NCI-H146 treated with DMSO at 0.1 percent for 48 hours (cell line): Measurements from ENCODE around the gene ARHGEF17.

ENCODE experiments used
- DNase-seq: peaks from one replicate; lab custom pipeline; 2025; ENCODE audit not compliant: unreplicated experiment; lab: John Stamatoyannopoulos, UW

ARHGEF17 gene

DNA sequence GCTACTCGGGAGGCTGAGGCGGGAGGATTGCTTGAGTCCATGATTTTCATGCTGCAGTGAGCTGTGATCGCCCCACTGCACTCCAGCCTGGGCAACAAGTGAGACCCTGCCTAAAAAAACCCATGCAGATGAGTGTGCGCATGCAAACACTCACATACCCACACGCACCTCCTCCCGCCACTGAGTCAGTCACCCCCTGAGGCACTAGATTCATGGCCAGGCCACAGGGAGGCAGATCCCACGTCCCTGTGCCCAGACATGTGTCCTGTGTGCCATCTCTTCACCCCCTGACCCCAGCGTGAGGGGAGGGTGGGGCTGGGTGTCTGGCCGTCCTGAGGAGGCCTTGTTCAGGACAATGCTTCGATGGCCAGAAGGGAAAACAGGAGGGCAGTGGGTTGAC lies 83.6 kb downstream of the ARHGEF17 start:
- DNase-seq, result no peak

DNA sequence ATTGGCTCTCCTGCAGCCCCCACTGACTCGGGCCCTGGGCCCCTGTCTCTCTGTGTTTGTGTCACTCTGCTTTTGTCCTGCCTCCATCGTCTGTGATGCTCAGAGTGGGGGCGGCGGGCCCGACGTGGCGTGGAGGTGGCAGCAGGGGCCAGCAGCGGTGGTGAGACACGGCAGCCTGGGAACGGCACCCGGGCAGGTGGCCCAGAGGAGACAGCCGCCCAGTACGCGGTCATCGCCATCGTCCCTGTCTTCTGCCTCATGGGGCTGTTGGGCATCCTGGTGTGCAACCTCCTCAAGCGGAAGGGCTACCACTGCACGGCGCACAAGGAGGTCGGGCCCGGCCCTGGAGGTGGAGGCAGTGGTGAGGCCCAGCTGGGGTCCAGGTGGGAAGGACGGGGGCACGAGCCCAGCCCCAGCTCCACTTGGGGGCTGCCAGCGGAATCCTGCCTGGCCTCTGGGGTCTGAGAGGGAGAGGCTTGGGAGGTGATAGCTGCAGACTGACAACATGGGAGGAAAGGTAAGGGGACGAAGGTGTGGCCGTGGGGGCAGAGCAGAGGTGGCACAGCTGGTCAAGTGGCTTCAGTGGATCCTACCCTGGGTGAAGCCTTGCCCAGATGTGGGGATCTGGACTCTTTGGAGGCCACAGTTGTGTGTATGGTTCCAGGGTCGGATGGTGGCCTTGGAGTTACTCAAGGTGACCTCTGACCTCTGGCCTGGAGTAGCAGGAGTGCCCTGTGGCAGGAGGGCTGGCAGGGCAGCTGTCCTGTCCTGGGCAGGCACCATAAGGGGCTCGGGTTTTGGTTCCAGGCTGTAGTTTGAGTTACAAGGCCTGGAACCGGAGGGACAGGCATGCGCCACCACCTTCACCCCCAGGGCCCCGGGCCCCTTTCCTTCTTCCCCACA lies 84.3 kb downstream of the ARHGEF17 start:
- DNase-seq, result no peak

DNA sequence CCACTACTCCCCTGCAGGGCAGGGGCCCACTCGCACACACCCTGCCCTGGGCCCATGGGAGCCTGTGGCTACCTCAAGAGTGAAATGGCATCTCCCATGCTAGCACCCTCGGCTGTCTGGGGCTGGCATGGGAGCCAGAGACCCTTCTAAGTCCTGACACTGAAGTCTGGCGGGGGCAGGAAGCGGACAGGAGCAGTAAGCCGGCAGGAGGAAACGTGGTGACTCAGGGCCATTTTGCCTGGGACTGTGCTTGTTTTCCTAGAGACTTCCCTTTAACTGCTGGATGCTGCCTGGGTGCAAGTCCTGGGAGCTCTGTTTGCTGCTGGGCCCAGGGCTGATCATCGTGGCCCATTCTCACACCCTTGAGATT lies 84.9 kb downstream of the ARHGEF17 start:
- DNase-seq, result no peak

DNA sequence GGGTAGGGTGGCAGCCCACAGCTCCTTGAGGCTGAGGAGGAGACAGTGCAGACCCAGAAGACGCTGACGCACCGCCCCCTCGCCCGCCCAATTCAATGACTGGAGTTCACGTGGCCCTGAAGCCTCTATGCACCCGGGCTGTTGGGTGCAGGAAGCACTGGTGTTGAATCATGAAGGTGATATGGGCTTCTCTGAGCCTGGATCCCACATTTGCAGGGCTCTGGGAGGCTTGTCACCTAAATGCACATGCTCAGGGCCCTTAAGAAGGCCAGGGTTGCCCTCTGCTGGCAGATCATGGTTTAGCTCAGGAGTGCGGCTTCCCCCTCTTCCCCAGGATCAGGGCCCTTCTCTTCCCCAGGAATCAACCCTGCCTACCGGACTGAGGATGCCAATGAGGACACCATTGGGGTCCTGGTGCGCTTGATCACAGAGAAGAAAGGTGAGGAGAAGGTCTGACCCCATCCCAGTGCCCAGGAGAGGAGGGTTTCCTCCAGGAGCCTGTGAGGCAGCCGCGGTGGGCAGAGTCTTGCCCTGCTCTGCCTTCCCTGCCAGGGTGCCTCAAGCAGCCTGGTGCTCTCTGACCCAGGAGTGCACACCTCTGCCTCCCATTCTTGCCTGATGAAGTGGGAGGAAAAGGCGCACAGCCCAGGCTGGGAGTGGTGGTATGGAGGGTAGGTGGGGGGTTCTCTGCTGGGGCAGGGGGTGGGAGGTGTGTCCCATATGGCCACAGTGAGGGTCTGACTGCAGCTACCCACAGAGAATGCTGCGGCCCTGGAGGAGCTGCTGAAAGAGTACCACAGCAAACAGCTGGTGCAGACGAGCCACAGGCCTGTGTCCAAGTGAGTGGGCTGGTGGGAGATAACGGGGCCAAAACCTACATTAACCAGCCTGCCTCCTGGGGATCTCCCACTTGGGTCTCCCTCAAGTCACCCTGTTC lies 85.7 kb downstream of the ARHGEF17 start:
- peak; percentile 37 for DNase-seq

DNA sequence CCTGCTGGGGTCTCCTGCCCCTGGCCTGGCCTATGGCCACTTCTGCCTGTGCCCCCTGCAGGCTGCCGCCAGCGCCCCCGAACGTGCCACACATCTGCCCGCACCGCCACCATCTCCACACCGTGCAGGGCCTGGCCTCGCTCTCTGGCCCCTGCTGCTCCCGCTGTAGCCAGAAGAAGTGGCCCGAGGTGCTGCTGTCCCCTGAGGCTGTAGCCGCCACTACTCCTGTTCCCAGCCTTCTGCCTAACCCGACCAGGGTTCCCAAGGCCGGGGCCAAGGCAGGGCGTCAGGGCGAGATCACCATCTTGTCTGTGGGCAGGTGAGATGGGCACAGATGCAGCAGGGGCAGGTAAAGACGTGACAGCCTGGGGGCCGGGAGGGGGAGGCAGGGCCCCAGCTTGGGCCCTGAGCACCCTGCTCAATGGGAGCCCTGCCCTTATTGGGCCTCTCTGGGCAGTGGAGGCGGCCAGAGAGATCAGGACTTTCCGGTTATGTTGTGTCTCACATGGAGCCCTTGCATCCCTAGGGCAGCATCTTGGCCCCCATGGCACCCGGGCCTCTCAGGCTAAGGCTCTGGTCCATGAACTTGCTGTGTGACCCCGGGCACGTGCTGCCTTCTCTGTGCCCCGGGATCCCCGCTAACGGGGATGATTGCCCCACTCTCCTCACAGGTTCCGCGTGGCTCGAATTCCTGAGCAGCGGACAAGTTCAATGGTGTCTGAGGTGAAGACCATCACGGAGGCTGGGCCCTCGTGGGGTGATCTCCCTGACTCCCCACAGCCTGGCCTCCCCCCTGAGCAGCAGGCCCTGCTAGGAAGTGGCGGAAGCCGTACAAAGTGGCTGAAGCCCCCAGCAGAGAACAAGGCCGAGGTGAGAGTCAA lies 86.6 kb downstream of the ARHGEF17 start:
- DNase-seq, result no peak

DNA sequence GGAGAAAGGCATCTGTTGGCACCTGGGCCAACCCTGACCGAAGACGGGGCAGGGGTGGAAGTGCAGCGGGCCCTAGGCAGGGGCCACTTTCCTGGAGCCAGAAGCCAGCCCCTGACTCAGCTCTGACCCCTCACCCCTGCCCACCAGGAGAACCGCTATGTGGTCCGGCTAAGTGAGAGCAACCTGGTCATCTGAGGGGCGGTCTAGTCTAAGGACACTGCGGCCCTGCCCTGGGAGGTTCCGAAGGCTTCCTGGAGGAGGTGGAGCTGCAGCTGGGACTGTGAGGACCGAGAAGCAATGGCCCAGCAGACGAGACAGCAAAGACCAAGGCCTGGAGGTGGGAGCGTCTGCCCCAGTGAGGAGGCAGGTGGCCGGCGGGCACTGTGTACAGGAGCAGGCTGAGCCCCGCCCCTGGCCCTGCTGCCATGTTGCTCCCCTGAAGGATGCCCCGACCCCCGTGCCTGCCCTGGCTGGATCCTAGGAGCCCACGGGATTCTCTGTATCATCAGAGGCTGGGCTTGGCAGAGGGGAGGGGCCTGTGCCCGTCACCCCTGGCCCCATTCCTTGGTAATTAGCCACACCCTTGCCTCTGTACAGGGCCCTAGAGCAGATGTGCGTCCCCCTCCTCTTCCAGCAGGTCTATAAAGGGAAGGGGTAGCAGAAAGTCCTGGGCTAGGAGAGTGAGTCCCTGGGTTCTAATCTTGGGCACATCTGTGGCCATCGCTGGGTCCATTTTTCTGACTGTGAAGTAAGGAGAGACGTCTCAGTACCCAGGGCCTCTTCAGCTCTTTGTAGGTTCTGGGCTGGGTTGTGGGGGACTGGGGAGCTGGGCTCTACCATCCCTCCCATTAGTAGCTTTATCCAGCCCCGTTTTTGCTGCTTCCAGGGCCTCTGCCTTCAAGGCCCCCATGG lies 87.5 kb downstream of the ARHGEF17 start:
- DNase-seq, result no peak

DNA sequence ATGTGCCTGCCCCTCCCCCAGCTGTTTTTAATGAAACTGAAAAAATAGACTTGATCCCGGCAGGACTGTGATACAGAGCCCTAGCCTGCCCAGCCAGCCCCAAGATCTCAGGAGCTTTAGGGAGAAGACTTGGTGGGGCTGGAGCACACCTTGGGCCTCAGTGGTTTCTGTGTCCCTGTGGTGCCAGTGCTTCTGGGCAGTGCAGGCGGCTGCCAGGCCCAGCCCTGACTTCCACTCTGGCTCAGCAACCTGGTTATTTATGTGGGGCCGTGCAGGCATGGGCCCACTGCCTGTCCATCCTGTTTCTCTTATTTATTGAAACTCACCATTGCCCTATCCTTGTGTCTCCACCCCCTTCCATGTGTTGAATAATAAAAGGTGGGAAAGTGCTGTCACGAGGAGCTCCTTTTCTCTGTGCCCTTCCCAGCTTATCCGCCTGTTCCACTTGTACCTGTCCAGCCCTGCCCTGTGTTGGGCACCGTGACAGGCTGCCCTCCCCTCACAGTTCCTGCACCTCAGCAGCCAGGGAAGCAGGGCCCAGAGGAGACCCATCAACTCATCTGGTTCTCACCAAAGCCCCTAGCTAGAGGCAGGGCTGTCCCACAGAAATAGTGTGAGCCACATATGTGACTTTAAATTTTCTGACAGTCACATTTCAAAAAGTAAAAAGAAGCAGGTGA lies 88.3 kb downstream of the ARHGEF17 start:
- DNase-seq, result no peak

DNA sequence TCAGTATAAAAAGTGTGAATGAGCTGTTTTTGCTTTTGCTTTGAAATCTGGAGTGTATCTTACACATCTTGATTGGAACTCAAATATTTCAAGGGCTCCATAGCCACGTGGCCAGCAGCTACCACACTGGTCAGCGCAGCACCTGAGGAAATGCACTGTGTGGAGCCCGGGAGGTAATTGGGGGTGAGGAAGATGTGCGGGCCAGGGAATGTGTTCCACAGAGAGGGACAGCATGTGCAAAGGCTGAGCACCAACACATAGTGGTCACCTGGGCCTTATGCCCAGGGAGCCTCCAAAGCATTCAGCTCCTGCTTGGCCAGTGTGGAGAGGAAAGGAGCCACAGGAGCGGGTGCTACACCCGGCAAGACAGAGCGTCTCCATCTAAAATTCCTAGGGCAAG lies 88.9 kb downstream of the ARHGEF17 start:
- no peak for DNase-seq

DNA sequence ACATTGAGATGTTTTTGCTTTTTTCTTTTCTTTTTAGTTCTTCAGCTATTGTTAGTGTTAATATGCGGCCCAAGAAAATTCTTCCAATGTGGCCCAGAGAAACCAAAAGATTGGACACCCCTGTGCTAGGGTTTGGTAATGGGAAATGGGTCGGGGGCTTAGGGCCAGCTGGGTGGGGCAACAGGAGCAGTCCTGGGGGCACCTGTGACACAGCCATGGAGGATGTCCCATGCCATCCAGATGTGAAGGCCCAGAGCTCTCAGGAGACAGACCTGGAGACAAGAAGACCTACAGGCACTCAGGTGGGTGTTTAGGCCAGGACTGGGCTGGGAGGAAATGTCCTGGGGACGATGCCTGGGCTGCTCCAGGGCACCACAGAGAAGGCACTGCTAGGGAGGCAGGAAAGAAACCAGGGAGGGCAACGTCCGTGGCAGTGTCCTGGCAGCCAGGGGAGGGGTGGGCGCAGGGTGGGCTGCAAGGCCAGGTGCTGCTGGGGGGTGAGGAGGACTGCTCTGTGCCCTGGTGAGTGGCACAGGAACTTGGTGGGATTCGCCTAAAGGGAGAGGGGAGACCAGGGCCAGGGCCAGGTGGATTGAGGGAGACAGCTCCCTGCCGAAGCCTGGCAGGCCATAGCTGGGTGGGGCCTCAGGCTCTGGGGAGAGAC lies 89.5 kb downstream of the ARHGEF17 start:
- no peak for DNase-seq

DNA sequence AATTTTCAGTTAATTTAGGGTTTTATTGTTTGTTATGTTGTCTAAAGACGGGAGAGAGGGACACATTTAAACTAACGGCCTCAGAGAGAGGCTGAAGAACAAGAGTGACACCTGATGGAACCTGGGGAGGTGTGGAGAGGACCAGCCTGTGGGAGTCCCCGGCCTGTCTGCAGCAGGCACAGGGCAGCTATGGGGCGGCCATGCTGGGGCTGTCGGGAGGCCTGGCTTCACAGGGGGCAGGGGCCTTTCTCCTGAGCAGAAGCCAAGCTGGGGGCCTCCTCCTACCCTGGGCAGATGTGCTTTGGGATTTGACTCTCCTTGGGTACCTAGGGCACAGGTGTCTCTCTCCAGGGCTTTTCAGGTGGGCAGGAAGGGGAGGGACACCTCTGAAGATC lies 90.1 kb downstream of the ARHGEF17 start:
- no peak for DNase-seq

DNA sequence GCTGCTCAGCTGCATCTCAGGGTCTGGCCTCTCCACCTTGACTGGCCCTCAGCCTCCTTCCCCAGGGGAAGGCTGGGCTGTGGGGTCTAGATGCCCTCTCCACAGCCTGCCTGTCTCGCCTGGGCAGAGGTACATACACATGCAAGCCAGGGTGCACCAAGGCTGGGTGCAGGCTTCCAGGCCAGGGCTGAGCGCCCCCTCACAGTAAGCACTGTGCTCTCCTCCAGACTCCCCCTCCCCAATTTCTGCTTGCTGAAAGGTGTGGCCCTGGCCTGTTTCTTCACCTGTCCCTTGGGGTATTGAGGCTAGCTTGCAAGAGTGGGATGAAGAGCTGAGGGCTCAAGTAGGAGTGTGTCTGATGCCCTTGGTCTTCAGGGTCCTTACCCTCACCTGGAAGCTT lies 90.6 kb downstream of the ARHGEF17 start:
- no peak for DNase-seq

DNA sequence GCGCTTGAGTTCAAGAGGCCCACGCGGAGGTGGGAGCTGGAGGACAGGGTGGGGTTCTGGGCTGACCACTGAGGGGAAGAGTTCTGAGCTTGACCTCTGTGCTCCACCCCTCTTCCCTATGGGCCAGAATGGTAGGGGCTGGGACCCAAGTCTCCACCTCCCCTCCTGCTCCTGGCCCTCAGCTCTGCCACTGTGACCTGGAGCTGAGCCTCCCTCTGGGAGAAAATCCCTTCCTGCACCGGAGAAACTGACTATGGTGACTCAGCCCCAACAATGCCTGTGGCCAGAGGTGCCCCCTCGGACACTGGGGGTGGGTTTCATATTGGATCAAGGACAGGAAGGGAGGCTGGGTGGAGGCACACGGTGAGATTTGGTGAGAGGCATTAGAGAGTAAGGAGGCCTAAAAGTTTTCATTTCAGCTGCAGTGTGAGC lies 91.1 kb downstream of the ARHGEF17 start:
- no peak for DNase-seq

DNA sequence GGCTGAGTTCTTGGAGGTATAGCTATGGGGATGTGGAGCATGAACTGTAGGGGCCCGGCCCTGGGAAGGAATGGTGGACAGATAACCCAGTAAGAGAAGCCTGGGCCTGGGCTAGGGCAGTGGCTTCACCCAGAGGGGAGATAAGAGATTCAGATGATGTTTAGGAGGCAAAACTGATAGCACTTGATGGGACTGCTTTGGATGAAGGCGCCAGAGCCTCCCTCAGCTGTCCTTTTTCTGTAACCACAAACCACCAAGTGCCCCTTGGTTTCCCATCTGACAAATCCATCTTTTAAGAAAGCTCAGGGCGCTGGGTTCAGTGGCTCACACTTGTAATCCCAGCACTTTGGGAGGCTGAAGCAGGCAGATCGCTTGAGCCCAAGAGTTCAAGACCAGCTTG lies 91.6 kb downstream of the ARHGEF17 start:
- no peak for DNase-seq

DNA sequence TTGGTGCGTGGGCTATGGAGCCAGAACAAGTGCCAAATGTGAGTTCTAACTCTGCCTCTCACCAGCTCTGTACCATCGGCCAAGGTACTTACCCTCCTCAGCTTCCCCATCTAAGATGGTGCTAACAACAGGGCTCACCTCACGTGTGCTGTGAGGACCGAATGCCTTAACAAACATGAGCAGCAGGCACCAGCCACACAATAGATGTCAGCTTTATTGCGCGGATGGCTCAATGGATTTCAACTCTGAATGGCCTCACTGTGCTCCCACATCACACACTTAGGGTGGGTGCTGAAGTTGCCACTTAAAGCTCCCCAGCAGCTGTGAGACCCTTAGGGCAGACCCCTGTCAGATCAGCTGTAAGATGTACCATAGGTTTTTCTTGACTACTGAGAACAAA lies 92.2 kb downstream of the ARHGEF17 start:
- DNase-seq, result no peak

DNA sequence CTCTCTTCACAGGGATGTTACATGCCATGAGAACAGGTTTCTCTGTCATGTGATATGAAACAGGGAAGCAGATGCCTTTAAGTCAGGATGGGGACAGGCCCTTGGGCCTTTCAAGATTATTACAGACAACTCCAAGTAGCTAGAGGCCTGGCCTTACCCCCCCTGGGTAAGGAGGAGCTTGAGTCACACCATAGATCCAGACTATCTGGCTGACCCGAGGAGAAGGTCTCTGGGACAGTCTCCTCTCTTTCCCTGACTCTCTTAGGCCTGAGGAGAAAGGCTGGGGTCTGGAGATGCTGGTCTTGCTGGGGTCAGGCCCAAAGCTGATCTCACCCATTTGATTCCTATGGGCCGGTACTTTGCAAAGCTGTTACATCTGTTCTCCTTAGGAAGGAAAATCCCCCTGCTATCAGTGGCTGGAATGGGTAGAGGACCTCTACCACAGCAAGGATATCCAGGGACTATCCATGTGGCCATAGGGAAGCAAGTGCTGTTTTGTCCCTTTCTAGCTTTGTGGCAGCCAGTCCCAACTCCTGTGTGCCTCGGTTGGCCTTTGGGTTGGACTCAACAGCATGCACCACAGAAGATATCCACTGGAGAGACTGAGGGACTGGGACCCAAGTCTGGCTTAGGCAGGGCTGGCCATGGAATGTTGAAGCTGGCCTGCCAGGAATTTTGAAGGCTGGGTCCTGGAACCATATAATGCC lies 93.3 kb downstream of the ARHGEF17 start:
- no peak for DNase-seq

DNA sequence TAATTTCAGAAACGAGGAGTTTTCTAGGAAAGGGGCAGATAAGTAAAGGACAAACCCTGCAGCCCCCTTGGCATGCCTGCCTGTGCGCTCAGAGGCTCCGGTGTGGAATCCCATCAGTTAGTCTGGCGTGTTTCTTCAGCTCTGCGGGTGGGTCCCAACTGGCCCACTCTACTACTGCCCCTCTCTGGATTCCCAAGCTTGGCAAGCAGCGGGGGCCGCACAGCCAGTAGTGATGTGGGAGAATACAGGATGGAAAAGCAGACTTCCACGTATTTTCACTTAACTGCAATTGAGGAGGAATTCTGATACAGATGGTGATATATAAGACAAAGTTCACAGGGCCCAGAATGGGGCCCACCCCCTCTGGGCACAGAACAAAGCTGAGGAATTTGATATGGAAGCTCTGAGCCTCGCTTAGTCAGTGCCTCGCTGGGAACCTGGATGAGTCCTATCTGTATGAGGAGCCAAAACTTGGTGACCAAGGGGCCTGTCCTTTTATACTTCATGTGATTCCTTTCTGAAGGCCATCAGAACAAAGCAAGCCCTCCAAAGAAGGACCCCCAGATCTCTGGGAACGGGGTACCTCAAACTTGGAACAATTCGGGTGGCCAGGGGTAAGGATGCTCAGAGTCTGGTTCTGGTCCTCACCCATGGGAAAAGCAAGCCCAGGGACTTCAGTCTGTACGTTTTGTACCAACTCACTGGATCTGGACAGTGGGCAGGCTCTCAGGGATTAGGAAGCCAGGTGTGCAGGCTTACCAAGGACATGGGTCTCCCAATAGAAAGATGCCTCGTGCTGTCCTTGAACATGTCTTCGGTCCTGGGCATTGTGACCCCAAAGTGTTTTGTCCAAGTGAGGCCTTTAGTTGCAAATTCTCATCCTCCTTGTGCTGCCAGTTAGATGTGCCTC lies 94.1 kb downstream of the ARHGEF17 start:
- no peak for DNase-seq

DNA sequence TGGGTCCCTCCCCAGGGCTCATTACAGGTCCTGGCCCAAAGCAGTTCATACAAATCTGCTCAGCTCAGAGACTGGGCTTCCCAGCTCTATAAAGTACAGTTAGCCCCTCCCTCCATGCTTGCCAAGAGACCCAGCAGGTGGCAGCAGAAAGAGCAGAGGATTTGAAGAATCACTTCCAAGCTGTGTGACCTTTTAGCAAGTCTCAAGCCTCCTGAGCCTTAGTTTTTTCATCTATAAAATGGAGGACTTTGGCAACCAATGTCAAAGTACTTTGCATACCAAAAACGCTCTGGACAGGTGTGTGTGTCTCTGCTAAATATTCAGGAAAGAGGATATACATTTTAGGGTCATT lies 94.7 kb downstream of the ARHGEF17 start:
- no peak for DNase-seq
